H1 (cell line): ENCODE measurements around the gene DLG5. TPM values are rescaled to one million over a fixed set of nuclear protein-coding genes. Genes with fewer than 3 reads are reported as not detected.

Experiments
- CTCF ChIA-PET: fragments of 300-600 bp; sonication (Branson Sonifier 250); formaldehyde crosslinking; loops from one replicate; lab custom pipeline; 2021; ENCODE audit not compliant: partially characterized antibody; lab: Charles Lee
- POLR2A ChIA-PET: fragments of 300-600 bp; sonication (Branson Sonifier 250); formaldehyde crosslinking; loops from one replicate; lab custom pipeline; 2021; ENCODE audit warnings: inconsistent platforms; ENCODE audit not compliant: partially characterized antibody; lab: Charles Lee
- DNase-seq, 2 experiments: peaks; one replicate each; pipeline versions ENCODE4 v3.0.0 to v3.0.0-alpha.2; 2010 to 2022; ENCODE audit warnings: low spot score in 2 of 2, low read depth in 1 of 2, mixed read lengths in 1 of 2
- FAIRE-seq: peaks from 2 replicates; lab custom pipeline; 2011; peaks lifted over from hg19 to GRCh38; lab: Jason Lieb, UNC
- H2AFZ ChIP-seq: 2 replicates; pipeline ENCODE4 v1.8.1; 2012; ENCODE audit warnings: low read length, inconsistent platforms
- H2AK5ac ChIP-seq: 2 replicates; pipeline ENCODE4 v1.6.1; 2013; ENCODE audit warnings: low read depth, low read length
- H2BK120ac ChIP-seq: replicated peaks from 2 replicates; pipeline ENCODE3; 2013; ENCODE audit warnings: low read depth, low read length, inconsistent platforms
- H2BK12ac ChIP-seq: 2 replicates; pipeline ENCODE4 v1.6.1; 2013; ENCODE audit warnings: low read depth, low read length
- H2BK15ac ChIP-seq: 2 replicates; pipeline ENCODE4 v1.6.1; 2013; ENCODE audit warnings: low read length
- H2BK20ac ChIP-seq: 2 replicates; pipeline ENCODE4 v1.6.1; 2013; ENCODE audit warnings: low read length
- H2BK5ac ChIP-seq: 2 replicates; pipeline ENCODE4 v1.6.1; 2013; ENCODE audit warnings: low read depth, low read length
- H3K14ac ChIP-seq: 2 replicates; pipeline ENCODE4 v1.6.1; 2013; ENCODE audit warnings: inconsistent platforms; ENCODE audit not compliant: insufficient read length
- H3K18ac ChIP-seq: 2 replicates; pipeline ENCODE4 v1.6.1; 2013; ENCODE audit warnings: low read length; ENCODE audit errors: extremely low read depth
- H3K23ac ChIP-seq: 2 replicates; pipeline ENCODE4 v1.6.1; 2013; ENCODE audit warnings: inconsistent platforms; ENCODE audit not compliant: insufficient read length
- H3K23me2 ChIP-seq: 2 replicates; pipeline ENCODE4 v1.6.1; 2013; ENCODE audit warnings: low read depth, low read length
- H3K27ac ChIP-seq: 2 replicates; pipeline ENCODE4 v1.6.1; 2011; ENCODE audit warnings: low read depth, low read length, inconsistent platforms
- H3K27me3 ChIP-seq, 4 experiments: replicated peaks in 1 of 4; 1 replicate in 1 of 4; 2 replicates in 3 of 4; pipeline versions ENCODE4 v1.6.1 to v1.8.1; 2011 to 2013; ENCODE audit warnings: low read length in 3 of 4, mild to moderate bottlenecking in 3 of 4, inconsistent platforms in 2 of 4, mixed read lengths in 2 of 4, moderate library complexity in 1 of 4; ENCODE audit not compliant: control insufficient read depth in 3 of 4, insufficient read depth in 3 of 4; ENCODE audit errors: extremely low read depth in 1 of 4
- H3K36me3 ChIP-seq, 4 experiments: 2 replicates each; pipeline versions ENCODE4 v1.6.1 to v1.8.1; 2011 to 2013; ENCODE audit warnings: mild to moderate bottlenecking in 4 of 4, low read length in 3 of 4, moderate library complexity in 2 of 4, control low read depth in 1 of 4, inconsistent platforms in 1 of 4; ENCODE audit not compliant: insufficient read depth in 4 of 4, control insufficient read depth in 2 of 4
- H3K4ac ChIP-seq: replicated peaks from 2 replicates; pipeline ENCODE3; 2013; ENCODE audit warnings: low read length, low read depth, mixed read lengths, inconsistent platforms; ENCODE audit not compliant: insufficient read length
- H3K4me1 ChIP-seq, 4 experiments: replicated peaks in 1 of 4; 1 replicate in 1 of 4; 2 replicates in 3 of 4; pipeline versions ENCODE4 v1.6.1 to v1.8.1; 2011 to 2013; ENCODE audit warnings: low read length in 3 of 4, inconsistent platforms in 2 of 4, mixed read lengths in 1 of 4; ENCODE audit not compliant: insufficient read depth in 4 of 4, control insufficient read depth in 3 of 4
- H3K4me2 ChIP-seq, 2 experiments: 2 replicates each; pipeline versions ENCODE4 v1.6.1 to v1.8.1; 2011 to 2013; ENCODE audit warnings: low read depth in 2 of 2, low read length in 2 of 2, control low read depth in 1 of 2, inconsistent platforms in 1 of 2, mild to moderate bottlenecking in 1 of 2; ENCODE audit not compliant: insufficient read depth in 1 of 2
- H3K4me3 ChIP-seq, 4 experiments: fragments of 200-600, 300-600 bp in 1 of 4; sonication (generic), shearing (Covaris generic), sonication (Bioruptor Twin) in 1 of 4; 2 replicates each; pipeline versions ENCODE4 v1.5.1 to v1.8.1; 2011 to 2016; ENCODE audit warnings: low read length in 4 of 4, low read depth in 3 of 4, control low read depth in 2 of 4, inconsistent platforms in 2 of 4, mild to moderate bottlenecking in 2 of 4, mixed read lengths in 1 of 4, moderate library complexity in 1 of 4; ENCODE audit not compliant: insufficient read depth in 2 of 4; ENCODE audit errors: extremely low read depth in 1 of 4
- H3K56ac ChIP-seq: replicated peaks from 2 replicates; pipeline ENCODE3; 2013; ENCODE audit warnings: low read depth, mild to moderate bottlenecking, mixed read lengths, low read length, inconsistent platforms; ENCODE audit not compliant: insufficient read length
- H3K79me1 ChIP-seq: 2 replicates; pipeline ENCODE4 v1.6.1; 2013; ENCODE audit warnings: low read depth, low read length, control low read depth
- H3K79me2 ChIP-seq, 2 experiments: 2 replicates each; pipeline versions ENCODE4 v1.6.1 to v1.8.1; 2012 to 2013; ENCODE audit warnings: low read length in 2 of 2, mild to moderate bottlenecking in 2 of 2, inconsistent platforms in 1 of 2; ENCODE audit not compliant: insufficient read depth in 2 of 2, control insufficient read depth in 1 of 2
- H3K9ac ChIP-seq, 4 experiments: replicated peaks in 1 of 4; 1 replicate in 1 of 4; 2 replicates in 3 of 4; pipeline versions ENCODE4 v1.6.1 to v1.8.1; 2011 to 2013; ENCODE audit warnings: low read depth in 3 of 4, low read length in 3 of 4, control low read depth in 2 of 4, mild to moderate bottlenecking in 2 of 4, moderate library complexity in 2 of 4, inconsistent platforms in 1 of 4; ENCODE audit errors: extremely low read depth in 1 of 4
- H3K9me3 ChIP-seq, 2 experiments: 2 replicates each; pipeline versions ENCODE4 v1.6.1 to v1.8.1; 2012 to 2013; ENCODE audit warnings: mild to moderate bottlenecking in 2 of 2, moderate library complexity in 2 of 2, control low read depth in 1 of 2, inconsistent platforms in 1 of 2, low read depth in 1 of 2, low read length in 1 of 2, mixed read lengths in 1 of 2; ENCODE audit not compliant: insufficient read depth in 2 of 2
- H4K20me1 ChIP-seq, 2 experiments: replicated peaks in 1 of 2; 2 replicates each; pipeline versions ENCODE3 to v1.8.1; 2011 to 2013; ENCODE audit warnings: inconsistent platforms in 2 of 2, low read length in 2 of 2, mild to moderate bottlenecking in 1 of 2; ENCODE audit not compliant: insufficient read depth in 2 of 2, control insufficient read depth in 1 of 2
- H4K5ac ChIP-seq: 2 replicates; pipeline ENCODE4 v1.6.1; 2013; ENCODE audit warnings: low read length, low read depth, mixed read lengths, inconsistent platforms; ENCODE audit not compliant: insufficient read length
- H4K8ac ChIP-seq: 2 replicates; pipeline ENCODE4 v1.8.0; 2013; ENCODE audit warnings: mild to moderate bottlenecking, moderate library complexity, low read length, inconsistent platforms; ENCODE audit not compliant: insufficient read depth; ENCODE audit errors: extremely low read depth
- H4K91ac ChIP-seq: replicated peaks from 2 replicates; pipeline ENCODE3; 2013; ENCODE audit warnings: low read length, mixed read lengths, inconsistent platforms; ENCODE audit not compliant: insufficient read length
- JUND ChIP-seq: IDR thresholded peaks from 2 replicates; pipeline ENCODE4 v1.6.1; 2011; ENCODE audit warnings: mild to moderate bottlenecking, improper control_type of control experiment, low read length
- KDM1A ChIP-seq: fragments of 200-600, 300-600 bp; sonication (generic); IDR thresholded peaks from 2 replicates; pipeline ENCODE4 v1.7.1; 2016; ENCODE audit warnings: mild to moderate bottlenecking, low read length, borderline replicate concordance
- KDM4A ChIP-seq: IDR thresholded peaks from one replicate; pipeline ENCODE4 v1.7.1; 2012; ENCODE audit warnings: low read depth, mild to moderate bottlenecking, moderate library complexity, low read length, inconsistent platforms; ENCODE audit not compliant: severe bottlenecking
- RFX5 ChIP-seq: IDR thresholded peaks from 2 replicates; pipeline ENCODE4 v1.6.1; 2011; ENCODE audit warnings: low read depth, low read length, improper control_type of control experiment, borderline replicate concordance
- WGBS, 2 experiments: shearing (Covaris generic) in 1 of 2; methylation state at CpG; one replicate each; pipeline versions ENCODE4 v1.1.6 to v1.1.7; 2013 to 2015; ENCODE audit warnings: low lambda C conversion rate in 2 of 2, mixed read lengths in 2 of 2, inconsistent platforms in 1 of 2, low coverage in 1 of 2, missing lambda C conversion rate in 1 of 2; ENCODE audit not compliant: insufficient replicate concordance in 2 of 2, insufficient coverage in 1 of 2, insufficient read length in 1 of 2; ENCODE audit errors: extremely low coverage in 1 of 2, missing lambda C conversion rate in 1 of 2; 5-methylcytosine and 5-hydroxymethylcytosine counted together
- polyA plus RNA-seq, 7 experiments: library from polyadenylated mRNA; depleted of rRNA in 3 of 7; stranded (reverse) in 5 of 7; unstranded in 2 of 7; fragments of >200 nt in 5 of 7; fragments of 200-250 nt in 2 of 7; gene quantifications; 1 replicate in 5 of 7; 2 replicates in 1 of 7; 4 replicates in 1 of 7; pipeline versions ENCODE4 v1.2.1 to v1.2.3, GENCODE V29; 2011 to 2013; ENCODE audit warnings: missing spikeins in 2 of 7, mixed read lengths in 2 of 7
- total RNA-seq: library from RNA; stranded (reverse); fragmentation: NEBNext Ultra II Directional; extraction: Animal tissue kit (Norgen Biotek cat#: 25700); gene quantifications from 2 replicates; pipeline ENCODE4 v1.2.1, GENCODE V29; 2021

Gene DLG5
- total and polyA plus RNA-seq, 2 of the 8 experiments (the other 6 are each of a cell fraction or from before 2014, with no cell fraction given) = 15.6 to 71.4 TPM

DNA sequence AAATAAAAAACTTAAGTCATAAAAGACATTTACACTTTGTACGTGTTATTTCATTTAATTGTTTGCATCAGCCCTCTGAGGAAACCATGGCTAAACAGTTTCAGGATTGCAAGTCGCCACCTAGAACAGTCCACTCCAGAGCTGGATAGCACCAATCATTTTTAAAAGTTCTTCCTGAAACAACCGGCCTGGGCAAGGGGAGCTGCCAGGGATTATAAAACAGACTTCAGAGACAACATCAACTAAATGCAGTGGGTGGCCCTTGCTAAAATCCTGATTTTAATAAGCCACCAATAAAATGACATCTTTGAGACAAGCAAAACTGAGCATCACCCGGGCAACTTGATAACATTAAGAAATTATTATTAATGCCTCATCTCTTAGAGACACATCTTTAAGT, 13.5 kb downstream of the DLG5 start:
- no peak for FAIRE-seq
- Histone ChIP-seq H3K23me2 (no peaks in the 10 kb centered on the region), H3K4me2 (no peak overlapping the region), H3K4me1 (peaks cover 0 to 4% (median 3%) of the 10 kb centered on the region in 4 experiments; a peak in 4 of 7 replicates), H2BK20ac (no peak overlapping the region), H4K8ac (no peak overlapping the region), H3K4me3 (no peak overlapping the region), H2BK120ac (no peak overlapping the region), H4K91ac (no peak overlapping the region), H3K14ac (no peak overlapping the region), H4K20me1 (peaks cover 2% of the 10 kb centered on the region in 2 experiments), H3K79me1 (peaks cover 11% of the 10 kb centered on the region), H3K4ac (no peak overlapping the region), H2BK15ac (no peak overlapping the region), H4K5ac (no peak overlapping the region), H3K27ac (no peak overlapping the region), H2BK12ac (no peak overlapping the region), H3K79me2 (peaks cover 3 to 92% of the 10 kb centered on the region in 2 experiments), H2AFZ (no peak overlapping the region), H2BK5ac (no peak overlapping the region), H3K9me3 (no peaks in the 10 kb centered on the region), H2AK5ac (no peak overlapping the region), H3K36me3 (no peaks in the 10 kb centered on the region), H3K18ac (no peak overlapping the region), H3K9ac (no peak overlapping the region), H3K56ac (no peak overlapping the region), H3K23ac (no peak overlapping the region), H3K27me3 (no peaks in the 10 kb centered on the region)
- CTCF ChIA-PET = interaction anchor here (1.0 to 5.1 kb wide), 9 partner anchors 12 to 75 kb away, joined by 3 to 38 read pairs (median 6); partner anchors contain the start of gene DLG5
- 88% methylated on average over 4 of the region's 4 CpGs; no CpG with 5 or more reads in 1 of the 2 experiments for WGBS, 2 experiments
- no peak for TF ChIP-seq KDM1A
- no peak for TF ChIP-seq JUND
- no peak for TF ChIP-seq KDM4A
- no peak for TF ChIP-seq RFX5
- DNase-seq = no peak
- POLR2A ChIA-PET = interaction anchor here (1.4 to 2.0 kb wide), 2 partner anchors 13 to 19 kb away, joined by 3 to 19 read pairs; partner anchors contain the start of gene DLG5
